Adrenal gland (tissue), 5 donors: Measurements from ENCODE around the gene EXOC6B.

Source experiments
- CTCF ChIP-seq, 6 experiments: fragments of 450-650 bp in 4 of 6; fragments of 200-600 bp in 2 of 6; sonication (generic) in 1 of 6; IDR thresholded peaks; 1 replicate in 5 of 6; 2 replicates in 1 of 6; pipeline versions ENCODE4 v1.5.1 to v1.8.0; 2016 to 2021; ENCODE audit warnings: antibody characterized with exemption in 6 of 6, mild to moderate bottlenecking in 2 of 6, moderate library complexity in 1 of 6
- POLR2A ChIP-seq, 2 donors: fragments of 450-650 bp; IDR thresholded peaks; one replicate each; pipeline ENCODE4 v1.6.1; 2017; ENCODE audit warnings: antibody characterized with exemption in 2 of 2, mild to moderate bottlenecking in 2 of 2, moderate library complexity in 1 of 2
- donor health status: DM: no; HTN: no; CAD: no.

GRCh38 chr2:72638600-72639211 is 187.1 kb downstream of the EXOC6B start:
- no peak for TF ChIP-seq POLR2A (IDR thresholded peaks at IDR 0.05)
- no peak for TF ChIP-seq CTCF (IDR thresholded peaks at IDR 0.05)
